GM19043 (cell line): Measurements from ENCODE around the gene PHC2.

Source experiments
- ATAC-seq: cut with Tn5 transposase; IDR thresholded peaks from one replicate; pipeline ENCODE4 v1.9.1; 2021; ENCODE audit warnings: low read depth; ENCODE audit not compliant: unreplicated experiment

Gene PHC2

DNA sequence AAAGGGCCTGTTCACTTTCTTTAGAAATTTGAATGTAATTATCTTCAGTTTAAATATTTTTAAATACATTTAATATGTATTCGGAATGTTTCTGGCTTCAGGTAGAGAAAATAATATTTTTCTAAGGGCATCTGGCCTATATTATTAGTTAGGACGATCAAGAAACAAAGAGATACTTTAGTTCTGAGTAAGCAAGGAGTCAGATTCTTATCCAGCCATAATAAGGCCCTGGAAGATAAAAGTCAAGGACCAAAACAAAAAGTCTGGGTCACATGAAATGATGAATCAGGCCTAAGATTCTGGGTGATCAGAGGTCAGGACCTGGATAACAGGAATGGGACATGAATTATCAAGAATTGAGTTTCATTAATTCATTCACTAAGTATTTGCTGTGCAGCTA, 6.3 kb downstream of the PHC2 start:
- ATAC-seq, result no peak

DNA sequence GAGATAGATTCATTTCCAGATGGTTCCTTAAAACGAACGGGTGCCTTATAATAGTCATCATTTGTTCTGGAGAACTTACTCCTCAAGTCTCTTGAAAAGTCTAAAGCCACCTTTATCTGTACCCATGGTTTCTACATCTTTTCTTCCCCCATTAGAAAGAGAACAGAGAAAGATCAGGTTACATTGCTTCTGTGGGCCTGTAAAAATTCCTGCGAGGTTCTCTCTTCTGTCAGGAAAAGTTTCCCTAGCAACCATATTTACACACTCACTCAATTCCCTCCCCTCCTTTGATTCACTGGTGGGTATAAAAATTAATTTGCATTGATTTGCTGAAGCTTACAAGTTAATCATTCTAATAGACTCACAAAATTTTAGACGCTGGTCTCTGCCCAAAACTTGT, 6.7 kb downstream of the PHC2 start:
- no peak for ATAC-seq

DNA sequence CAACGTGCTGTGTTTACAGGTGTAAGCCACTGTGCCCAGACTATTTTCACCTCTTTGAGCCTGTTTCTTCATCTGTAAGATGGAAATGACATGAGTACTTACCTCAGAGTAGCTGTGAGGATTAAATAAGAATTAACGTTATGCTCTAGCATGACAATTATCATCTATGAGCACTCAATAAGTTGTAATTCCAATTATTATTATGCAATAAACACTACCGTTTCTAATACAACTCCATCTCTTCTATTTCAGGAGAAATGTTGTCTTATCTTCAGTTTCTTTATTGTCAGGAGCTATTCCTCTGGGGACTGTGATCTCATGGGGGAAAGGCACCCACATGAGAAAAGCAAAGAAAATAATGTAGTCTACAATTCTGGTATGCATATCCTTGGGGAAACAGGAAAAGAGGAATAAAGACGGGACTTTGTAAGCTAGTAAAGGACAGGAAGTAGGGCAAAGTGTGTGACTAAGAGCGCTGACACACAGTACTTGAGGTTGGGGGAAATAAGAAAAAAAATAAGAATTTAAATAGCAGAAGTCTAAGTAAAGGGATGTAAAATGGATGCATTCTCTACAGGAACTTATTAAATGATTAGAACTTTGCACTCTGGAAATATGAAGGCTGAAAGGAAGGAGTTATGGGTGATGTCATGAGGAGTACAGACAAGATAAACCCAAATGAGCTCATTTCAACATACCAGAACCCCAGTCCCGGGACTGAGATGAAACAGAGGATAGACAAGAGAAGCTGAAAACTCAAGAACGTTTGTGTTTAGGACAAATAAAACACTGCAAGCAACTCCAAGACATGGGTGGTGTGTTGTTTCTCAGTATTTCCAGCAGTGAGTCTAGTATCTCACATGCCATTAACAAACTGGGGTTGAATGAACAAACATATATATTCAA, 9.8 kb downstream of the PHC2 start:
- no peak for ATAC-seq

DNA sequence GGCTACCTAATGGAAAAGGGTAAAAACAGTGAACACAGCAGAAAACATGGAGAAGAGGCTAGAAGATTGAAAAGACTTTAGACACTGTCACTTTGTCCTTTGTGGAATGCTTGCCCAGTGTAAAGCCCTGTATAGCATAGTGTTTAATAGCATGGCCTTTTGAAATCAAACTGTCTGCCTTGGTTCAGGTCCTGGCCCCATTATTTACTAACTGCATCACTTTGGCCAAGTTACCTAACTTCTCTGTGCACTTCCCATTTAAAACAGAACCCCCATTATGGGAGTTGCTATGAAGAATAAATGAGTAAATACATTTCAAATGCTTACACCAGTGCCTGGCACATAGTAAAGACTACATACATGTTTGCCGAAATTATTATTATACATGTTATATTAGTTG, 12.1 kb downstream of the PHC2 start:
- ATAC-seq, result no peak

DNA sequence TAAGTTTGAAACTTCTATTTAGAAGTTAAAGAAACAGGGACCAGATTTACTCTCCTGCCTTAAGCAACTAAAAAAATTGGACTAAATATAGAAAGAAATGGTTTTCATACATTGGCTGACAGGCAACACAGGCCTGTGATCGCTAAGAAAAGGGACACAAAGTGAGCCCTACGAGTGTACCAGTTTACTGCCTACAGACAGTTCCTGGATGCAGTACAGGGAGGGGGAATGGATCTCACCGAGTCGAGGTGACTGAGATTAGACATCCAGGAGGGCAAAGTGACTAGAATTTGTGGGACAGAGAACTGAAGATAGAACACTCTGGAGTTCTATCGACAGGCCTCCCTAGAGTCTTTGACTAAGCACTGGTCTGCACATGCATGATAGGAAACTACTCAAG, 16.0 kb downstream of the PHC2 start:
- no peak for ATAC-seq

DNA sequence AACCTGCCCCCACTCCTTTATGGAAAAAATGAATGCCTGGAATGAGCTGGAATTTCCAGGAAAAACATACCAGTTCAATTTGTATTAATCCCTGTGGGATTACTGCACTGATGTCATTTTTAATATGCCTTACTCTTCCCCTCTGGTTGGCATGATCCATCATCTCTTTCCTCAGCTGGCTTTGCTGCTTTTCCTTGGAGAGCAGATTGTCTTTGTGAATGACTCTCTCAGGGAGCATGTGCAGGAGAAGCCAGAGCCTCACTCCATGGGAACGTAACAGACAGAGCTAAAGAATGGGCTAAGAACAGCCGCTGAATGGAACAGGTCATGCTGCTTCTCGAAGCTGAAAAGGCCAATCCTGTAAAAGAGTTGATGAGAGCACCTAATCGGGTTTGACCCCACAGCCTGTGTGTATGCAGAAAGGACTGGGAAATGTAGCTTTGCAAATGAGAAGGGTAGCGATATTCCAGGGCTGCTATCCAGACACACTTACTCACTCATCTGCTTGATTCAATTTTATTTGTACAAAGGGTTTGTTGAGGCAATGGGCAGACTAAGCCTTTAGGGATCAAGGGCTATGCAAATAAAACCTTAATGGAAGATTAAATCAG, 20.7 kb downstream of the PHC2 start:
- no peak for ATAC-seq

DNA sequence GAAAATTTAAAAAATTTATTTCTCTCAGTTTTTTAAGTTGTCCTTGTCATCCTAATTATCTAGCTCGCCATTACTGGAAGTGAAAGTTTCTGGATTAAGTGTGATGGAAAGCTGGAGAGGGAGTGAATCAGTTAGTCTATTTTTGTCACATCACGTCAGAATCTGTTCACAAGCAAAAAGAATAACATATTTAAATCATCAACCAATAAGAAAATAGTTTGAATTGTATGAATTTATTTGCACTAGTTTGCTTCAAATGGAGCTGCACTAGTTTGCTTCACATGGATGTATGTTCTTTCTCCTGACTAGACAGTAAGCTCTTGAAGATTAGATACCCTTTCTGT, 22.8 kb downstream of the PHC2 start:
- ATAC-seq, result no peak

DNA sequence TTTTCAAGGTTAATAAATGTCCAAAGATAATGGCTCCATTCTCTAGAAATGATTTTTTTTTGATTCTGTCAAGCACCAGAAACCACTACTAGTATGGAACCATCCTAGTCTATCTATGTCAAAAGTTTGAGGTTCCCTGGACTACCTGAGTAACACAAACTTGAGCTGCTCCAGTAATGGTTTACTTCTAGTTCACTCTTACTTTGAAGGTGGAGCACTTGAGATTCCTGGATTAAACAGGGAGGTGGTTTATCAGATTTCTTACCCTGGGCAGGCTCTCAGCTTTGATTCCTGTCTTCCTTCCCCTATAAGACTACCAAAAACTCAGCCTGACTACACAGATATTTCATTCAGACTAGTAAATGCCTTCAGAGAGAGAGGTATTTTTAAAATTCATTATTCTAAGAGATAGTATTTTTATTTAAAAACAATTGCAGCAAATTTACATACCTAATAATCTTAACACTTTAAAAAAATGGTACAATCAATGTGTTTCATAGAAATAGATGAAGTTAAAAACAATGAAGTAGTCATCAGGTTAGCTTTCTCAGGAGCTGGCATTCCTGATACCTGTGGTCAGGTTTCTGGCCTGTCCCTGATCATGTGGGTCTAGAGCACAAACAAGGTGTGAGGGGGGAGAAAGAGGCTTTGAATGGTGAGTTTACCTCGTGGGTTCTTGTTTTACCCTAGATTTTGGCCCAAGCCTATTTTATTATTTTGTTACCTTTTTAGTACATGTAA, 23.4 kb downstream of the PHC2 start:
- ATAC-seq, result no peak

DNA sequence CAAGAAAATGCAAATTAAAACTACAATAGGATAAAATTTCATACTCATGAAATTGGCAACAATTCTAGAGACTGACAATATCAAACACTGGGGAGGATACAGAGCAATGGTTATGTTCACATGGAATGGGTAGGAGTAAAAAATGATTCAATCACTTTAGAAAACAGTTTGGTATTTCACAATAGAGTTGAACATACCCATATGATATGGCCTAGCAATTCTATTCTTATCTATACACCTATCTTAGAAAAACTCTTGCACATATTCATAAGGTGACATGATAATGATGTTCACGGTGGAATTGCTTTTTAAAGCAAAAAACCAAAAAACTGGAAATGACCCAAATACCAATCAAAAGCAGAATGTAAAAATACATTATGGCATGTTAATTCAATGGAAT, 28.7 kb downstream of the PHC2 start:
- no peak for ATAC-seq

DNA sequence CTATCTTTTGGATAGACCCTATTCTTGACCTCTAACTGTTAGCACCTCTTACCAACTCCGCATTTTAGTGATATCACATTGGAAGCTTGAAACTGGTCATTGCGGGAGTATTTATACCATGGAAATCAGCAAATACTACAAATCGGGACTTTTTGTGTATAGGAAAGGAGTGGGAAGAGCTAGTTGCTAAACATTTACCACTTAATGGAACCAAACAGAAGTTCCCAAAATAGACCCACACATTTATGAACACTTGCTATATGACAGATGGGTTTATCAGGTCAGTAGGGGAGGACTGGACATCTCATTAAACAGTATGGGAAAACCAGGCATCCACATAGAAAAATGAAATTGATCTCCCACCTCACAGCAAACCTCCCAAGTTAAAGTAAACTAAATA, 29.4 kb downstream of the PHC2 start:
- no peak for ATAC-seq

DNA sequence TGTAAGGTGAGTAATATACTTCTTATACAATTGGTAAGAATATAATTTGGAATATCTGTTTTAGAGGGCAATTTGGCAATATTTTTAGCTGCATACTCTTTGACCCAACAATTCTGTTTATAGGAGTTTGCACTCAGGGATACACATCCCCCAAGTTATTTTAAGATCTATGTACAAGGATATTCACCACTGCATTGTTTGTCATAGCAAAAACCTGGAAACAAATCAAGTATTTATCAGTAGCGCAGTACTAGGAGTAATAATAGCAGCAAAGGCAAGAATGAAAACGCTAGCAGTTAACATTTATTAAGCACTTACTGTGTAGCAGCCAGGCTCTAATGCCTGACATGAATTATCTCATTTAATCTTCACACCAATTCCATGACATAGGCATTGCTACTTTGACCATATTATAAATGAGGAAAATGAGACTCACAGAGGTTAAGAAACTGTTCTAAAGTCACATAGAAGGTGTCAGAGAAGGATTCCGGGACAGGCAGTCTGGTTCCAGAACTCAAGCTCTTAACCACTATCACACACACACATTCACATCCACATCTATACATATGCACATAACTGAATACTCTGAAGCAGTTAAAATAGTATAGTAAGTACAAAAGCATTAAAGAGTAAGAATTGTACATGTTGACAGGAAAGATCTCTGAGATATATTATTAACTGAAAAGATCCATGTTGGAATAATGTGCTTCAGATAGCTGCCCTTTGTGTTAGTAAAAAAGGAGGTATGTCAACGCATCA, 30.6 kb downstream of the PHC2 start:
- no peak for ATAC-seq

DNA sequence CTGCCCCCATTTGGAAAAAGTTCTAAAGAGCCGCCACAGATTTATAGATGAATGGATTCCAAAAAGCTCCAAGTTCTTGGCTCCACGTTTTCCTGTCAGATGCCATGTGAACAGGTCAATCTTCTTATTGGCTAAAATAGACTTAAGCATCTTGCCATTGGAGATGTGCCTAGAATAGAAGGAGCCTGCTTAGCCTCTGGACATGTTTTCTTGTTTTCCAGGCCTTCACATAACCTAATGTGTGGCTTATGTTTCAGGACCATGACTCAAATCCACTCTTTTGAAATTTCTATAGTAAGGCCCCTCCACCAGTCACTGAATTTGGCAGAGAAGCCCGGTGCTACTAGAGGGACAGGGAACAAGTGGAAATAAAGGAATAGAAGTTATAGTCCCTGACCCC, 31.5 kb downstream of the PHC2 start:
- no peak for ATAC-seq

DNA sequence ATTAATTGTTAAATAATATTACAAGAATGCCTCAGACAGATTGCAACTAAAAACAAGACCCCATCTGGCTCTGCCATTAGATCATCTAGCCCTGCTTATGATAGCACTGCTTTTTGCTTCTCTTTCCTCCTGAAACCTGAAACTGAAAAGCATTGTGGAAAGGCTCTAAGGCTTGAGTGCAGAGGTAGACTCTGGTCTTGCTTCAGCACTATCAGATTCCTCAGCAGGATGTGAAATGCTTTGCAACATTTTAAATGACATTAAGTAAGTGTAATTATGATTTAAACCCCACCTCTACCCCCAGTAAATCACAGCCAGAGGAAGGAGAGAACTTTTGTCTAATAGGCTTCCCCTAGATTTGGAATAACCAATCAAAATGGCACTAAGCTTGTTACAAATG, 32.9 kb downstream of the PHC2 start:
- no peak for ATAC-seq

DNA sequence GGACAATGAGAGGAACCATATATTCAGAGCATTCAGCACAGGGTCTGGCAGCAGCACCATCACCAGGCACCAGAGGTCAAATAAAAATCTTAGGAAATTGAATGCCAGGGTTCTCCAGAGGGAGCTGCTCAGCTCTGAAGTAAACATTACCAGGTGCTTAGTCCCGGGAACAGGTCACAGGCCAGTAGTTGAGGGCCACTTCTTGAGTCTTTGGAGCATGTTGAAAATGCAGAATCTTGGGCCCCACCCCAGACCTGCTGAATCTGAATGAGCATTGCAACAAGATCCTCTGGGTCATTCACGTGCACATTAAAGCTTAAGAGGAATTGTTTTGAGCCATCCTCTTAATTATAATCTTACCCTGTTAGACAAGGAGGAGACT, 33.8 kb downstream of the PHC2 start:
- ATAC-seq, result no peak

DNA sequence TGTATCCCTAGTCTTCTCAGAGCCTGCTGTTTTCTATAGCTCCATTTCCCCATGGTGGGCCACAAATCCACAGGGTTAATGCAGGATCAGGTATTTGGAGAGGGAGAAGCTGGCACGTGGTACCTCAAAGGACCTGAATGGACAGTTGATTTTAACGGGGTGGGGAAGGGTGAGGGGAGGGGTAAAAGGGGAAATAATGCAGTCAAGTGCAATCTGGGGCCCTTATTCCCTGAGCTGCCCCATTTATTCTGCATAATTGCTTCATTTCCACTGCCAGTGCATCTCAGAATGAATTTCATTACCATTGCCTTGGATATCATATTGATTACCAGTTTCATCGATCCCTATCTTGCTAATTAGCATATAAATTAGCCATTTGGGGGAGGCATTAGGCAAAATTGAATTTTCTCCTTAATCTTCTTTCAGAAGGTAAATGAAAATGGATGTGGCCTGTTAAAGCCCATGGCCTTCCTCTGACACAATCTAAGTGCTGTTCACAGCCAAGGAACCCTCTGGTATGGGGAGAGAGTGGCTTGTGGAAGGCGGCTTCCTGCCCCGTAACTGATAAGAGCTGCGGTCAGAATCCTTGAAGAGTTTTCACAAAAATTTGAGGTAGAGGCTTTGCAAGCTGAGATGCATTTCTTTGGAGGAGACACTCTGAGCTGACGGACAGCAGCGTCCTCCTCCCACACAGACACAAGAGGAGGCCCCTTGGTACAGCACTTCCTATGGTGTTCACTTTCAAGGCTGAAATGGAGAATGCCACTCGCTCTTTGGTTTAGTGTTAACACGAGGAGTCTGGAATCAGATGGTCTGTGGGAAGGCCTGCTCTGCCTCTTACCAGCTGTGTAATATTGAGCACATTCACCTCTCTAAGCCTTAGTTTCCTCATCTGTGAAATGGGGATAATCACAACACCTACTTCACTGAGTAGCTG, 34.4 kb downstream of the PHC2 start:
- no peak for ATAC-seq

DNA sequence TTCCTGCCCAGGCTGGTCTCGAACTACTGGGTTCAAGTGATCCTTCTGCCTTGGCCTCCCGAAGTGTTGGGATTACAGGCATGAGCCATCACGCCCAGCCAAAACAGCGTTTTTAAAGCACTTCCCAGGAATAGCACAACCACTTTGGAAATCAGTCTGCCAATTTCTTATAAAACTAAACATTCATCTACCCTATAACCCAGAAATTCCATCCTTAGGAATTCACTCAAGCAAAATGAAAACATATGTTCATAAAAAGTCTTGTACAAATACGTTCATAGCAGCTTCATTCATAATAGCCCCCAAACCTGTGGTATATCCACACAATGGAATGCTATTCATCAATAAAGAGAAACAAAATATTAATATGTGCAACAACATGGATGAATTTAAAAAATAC, 36.1 kb downstream of the PHC2 start:
- no peak for ATAC-seq

DNA sequence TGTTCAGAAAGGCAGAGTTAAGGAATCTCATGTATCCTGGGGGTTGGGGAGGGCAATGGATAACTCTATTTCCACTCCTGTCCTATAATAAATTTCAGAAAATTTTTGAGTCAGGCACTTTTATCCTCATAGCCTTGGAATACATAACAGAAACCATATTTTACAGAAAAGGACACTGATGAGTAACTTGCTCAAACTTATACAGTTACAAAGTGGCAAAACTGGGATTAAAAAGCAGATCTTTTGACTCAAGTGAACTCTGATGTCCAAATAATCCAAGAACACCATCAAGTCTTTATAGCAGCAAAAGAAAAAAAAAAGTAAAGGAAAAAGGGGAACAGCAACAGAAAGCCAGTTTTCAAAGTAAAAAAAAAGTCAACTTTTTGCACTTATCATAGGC, 36.9 kb downstream of the PHC2 start:
- no peak for ATAC-seq

DNA sequence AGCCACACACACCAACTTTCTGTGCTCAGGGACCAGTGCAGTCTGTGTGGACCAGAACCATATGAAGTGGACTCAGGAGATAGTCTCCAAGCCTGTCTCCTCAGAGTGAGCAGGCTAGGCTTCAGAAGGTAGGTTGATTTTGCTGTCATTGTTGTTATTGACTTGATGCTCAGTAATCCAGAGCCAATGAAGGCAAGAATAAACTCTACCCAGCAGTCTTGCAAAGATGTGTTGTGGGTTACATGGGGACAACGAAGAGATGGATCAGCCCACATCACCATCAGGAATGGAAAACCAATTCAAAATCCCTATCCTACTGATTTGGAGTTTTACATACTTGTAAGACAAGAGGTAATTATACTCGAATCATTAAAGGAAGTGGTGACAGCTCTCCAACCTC, 37.4 kb downstream of the PHC2 start:
- ATAC-seq, result no peak

DNA sequence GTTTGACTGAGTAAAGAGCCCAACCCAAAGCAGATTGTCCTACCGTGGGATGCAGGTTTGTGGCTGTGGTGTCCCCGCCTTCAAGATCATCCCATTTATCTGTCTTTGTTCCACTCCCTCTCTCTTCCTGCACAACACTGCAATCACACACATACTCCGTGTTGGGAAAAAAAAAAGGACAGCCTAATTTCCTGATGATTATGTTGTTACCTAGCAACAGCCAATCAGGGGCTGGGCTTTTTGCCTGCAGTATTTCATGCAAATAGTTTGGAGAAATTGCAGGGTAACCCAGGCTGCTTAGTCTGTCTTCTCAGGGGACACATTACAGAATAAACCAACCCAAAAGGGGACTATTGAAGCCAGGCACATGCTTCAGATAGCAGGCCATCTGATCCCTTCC, 38.3 kb downstream of the PHC2 start:
- ATAC-seq, result no peak

DNA sequence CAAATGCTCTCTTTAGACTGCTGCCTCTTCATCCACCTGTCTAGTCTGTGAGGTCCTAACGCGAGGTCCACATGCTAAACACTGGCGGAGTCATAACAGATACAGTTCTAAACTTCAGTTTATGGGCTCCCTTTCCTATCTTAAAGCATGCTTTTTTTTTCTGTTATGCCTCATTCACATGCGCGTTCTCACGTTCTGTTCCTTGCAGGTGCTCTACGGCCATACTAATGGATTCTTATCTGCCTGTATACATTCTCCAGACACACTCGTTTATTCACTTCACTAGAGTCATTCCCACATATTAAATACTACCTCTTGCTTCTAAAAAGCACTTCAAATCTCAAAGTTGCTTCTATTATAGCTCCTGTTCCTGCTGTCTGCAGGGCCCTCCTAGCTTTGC, 38.7 kb downstream of the PHC2 start:
- no peak for ATAC-seq
